ENCODE data around the gene CIAO3.

- TF ChIP-seq CTCF (IDR thresholded peaks at IDR 0.05): no peak
- TF ChIP-seq POLR2A (IDR thresholded peaks at IDR 0.05): no peak
These were observed 48.5 kb upstream of the CIAO3 start for GRCh38 chr16:789191-789850.
